GM23338 (cell line): ENCODE results near the gene CRYBG1. TPM values are rescaled to one million over a fixed set of nuclear protein-coding genes. Genes with fewer than 3 reads are reported as not detected.

Experiments
- ATAC-seq: fragments of 200-7000 bp; cut with Tn5 transposase; 3 replicates; pipeline ENCODE4 v1.9.1; 2020
- DNase-seq: peaks from one replicate; pipeline ENCODE4 v3.0.0-alpha.2; 2015; ENCODE audit warnings: low spot score
- H2AFZ ChIP-seq: fragments of 200-600 bp; sonication (generic); 2 replicates; pipeline ENCODE4 v1.8.0; 2016; ENCODE audit warnings: antibody characterized with exemption, mild to moderate bottlenecking, moderate library complexity
- H3F3A ChIP-seq: fragments of 200-600 bp; sonication (generic); replicated peaks from 2 replicates; pipeline ENCODE4 v1.8.0; 2017; ENCODE audit warnings: antibody characterized with exemption, mixed run types, low read depth
- H3K27ac ChIP-seq: fragments of 200-600 bp; sonication (generic); 2 replicates; pipeline ENCODE4 v1.6.1; 2016; ENCODE audit warnings: low read depth
- H3K27me3 ChIP-seq: fragments of 200-600 bp; sonication (generic); 2 replicates; pipeline ENCODE4 v1.8.0; 2016; ENCODE audit warnings: mild to moderate bottlenecking, mixed run types, moderate library complexity; ENCODE audit not compliant: insufficient read depth
- H3K36me3 ChIP-seq: fragments of 200-600 bp; sonication (generic); 2 replicates; pipeline ENCODE4 v1.8.0; 2016; ENCODE audit warnings: mild to moderate bottlenecking; ENCODE audit not compliant: insufficient read depth
- H3K4me1 ChIP-seq: fragments of 200-600 bp; sonication (generic); 2 replicates; pipeline ENCODE4 v1.8.0; 2016; ENCODE audit warnings: mild to moderate bottlenecking, moderate library complexity; ENCODE audit not compliant: insufficient read depth
- H3K4me2 ChIP-seq: fragments of 200-600 bp; sonication (generic); 2 replicates; pipeline ENCODE4 v1.7.1; 2017; ENCODE audit warnings: mixed run types
- H3K4me3 ChIP-seq: fragments of 200-600 bp; sonication (generic); 2 replicates; pipeline ENCODE4 v1.6.1; 2016; ENCODE audit warnings: mixed run types
- H3K79me2 ChIP-seq: fragments of 200-600 bp; sonication (generic); replicated peaks from 2 replicates; pipeline ENCODE4 v1.8.0; 2017; ENCODE audit warnings: mild to moderate bottlenecking; ENCODE audit not compliant: insufficient read depth
- H3K9me2 ChIP-seq: fragments of 200-600 bp; sonication (generic); 2 replicates; pipeline ENCODE4 v1.8.0; 2017; ENCODE audit not compliant: insufficient read depth
- H4K20me1 ChIP-seq: fragments of 200-600 bp; sonication (generic); replicated peaks from 2 replicates; pipeline ENCODE4 v1.8.0; 2017; ENCODE audit warnings: mild to moderate bottlenecking; ENCODE audit not compliant: insufficient read depth
- H3K27ac Mint-ChIP-seq: 2 replicates; pipeline ENCODE4 v1.8.0; 2020; ENCODE audit warnings: inconsistent platforms, mild to moderate bottlenecking, moderate library complexity, mixed read lengths
- H3K27me3 Mint-ChIP-seq: 3 replicates; pipeline ENCODE4 v1.8.0; 2022; ENCODE audit warnings: low read depth, mild to moderate bottlenecking, moderate library complexity, mixed read lengths, inconsistent platforms; ENCODE audit not compliant: insufficient read depth, poor library complexity
- H3K36me3 Mint-ChIP-seq: 3 replicates; pipeline ENCODE4 v1.8.0; 2021; ENCODE audit warnings: low read depth, mild to moderate bottlenecking, inconsistent platforms, moderate library complexity, mixed read lengths
- H3K4me1 Mint-ChIP-seq: 3 replicates; pipeline ENCODE4 v1.8.0; 2020; ENCODE audit warnings: mild to moderate bottlenecking, inconsistent platforms, mixed read lengths
- H3K4me3 Mint-ChIP-seq: 3 replicates; pipeline ENCODE4 v1.8.0; 2021; ENCODE audit warnings: moderate library complexity, mild to moderate bottlenecking, inconsistent platforms, mixed read lengths
- H3K9me3 Mint-ChIP-seq: 3 replicates; pipeline ENCODE4 v1.8.0; 2020; ENCODE audit warnings: moderate library complexity, mild to moderate bottlenecking, inconsistent platforms, mixed read lengths
- CREB1 ChIP-seq: fragments of 250-450 bp; sonication (Bioruptor Pico); IDR thresholded peaks from 2 replicates; pipeline ENCODE4 v1.5.0; 2020; ENCODE audit warnings: low read depth, mild to moderate bottlenecking, moderate library complexity
- EZH2 ChIP-seq: fragments of 200-600 bp; sonication (generic); IDR thresholded peaks from one replicate; pipeline ENCODE4 v1.8.0; 2017; ENCODE audit warnings: antibody characterized with exemption, mild to moderate bottlenecking, low read depth; ENCODE audit not compliant: unreplicated experiment
- EZH2phosphoT487 ChIP-seq: fragments of 200-600 bp; sonication (generic); IDR thresholded peaks from one replicate; pipeline ENCODE4 v1.8.1; 2018; ENCODE audit warnings: antibody characterized with exemption; ENCODE audit not compliant: unreplicated experiment
- JUNB ChIP-seq: IDR thresholded peaks from one replicate; pipeline ENCODE4 v1.6.1; 2016; ENCODE audit warnings: antibody characterized with exemption; ENCODE audit not compliant: unreplicated experiment
- NANOG ChIP-seq: IDR thresholded peaks from 2 replicates; pipeline ENCODE4 v1.6.1; 2016; ENCODE audit warnings: antibody characterized with exemption, borderline replicate concordance
- POLR2AphosphoS5 ChIP-seq: IDR thresholded peaks from 2 replicates; pipeline ENCODE4 v1.6.1; 2016; ENCODE audit warnings: antibody characterized with exemption, low read depth
- STAT1 ChIP-seq: IDR thresholded peaks from one replicate; pipeline ENCODE4 v1.6.1; 2016; ENCODE audit warnings: antibody characterized with exemption; ENCODE audit not compliant: unreplicated experiment
- ZNF114 ChIP-seq: fragments of 250-450 bp; sonication (Bioruptor Pico); IDR thresholded peaks from 2 replicates; pipeline ENCODE4 v1.5.0; 2020; ENCODE audit warnings: mild to moderate bottlenecking, moderate library complexity
- ZNF331 ChIP-seq: fragments of 250-450 bp; sonication (Bioruptor Pico); IDR thresholded peaks from 2 replicates; pipeline ENCODE4 v1.5.0; 2020; ENCODE audit warnings: low read depth, mild to moderate bottlenecking, moderate library complexity
- polyA plus RNA-seq: library from polyadenylated mRNA; unstranded; fragments of >200 nt; fragmentation: Nextera tagmentation; extraction: Ambion mirVana; gene quantifications from 2 replicates; pipeline ENCODE4 v1.2.1, GENCODE V29; 2016
- total RNA-seq: library from RNA; depleted of rRNA; stranded (reverse); fragments of >200 nt; shearing (Covaris generic); gene quantifications from 2 replicates; pipeline ENCODE4 v1.2.3, GENCODE V29; 2014
- TF ChIP-seq, protein P1 (sequence below), 2 experiments: fragments of 200-600 bp in 1 of 2; sonication (generic) in 1 of 2; conservative IDR thresholded peaks; 2 replicates each; pipeline versions ENCODE4 v1.5.1 to v1.6.1; 2016 to 2017; ENCODE audit warnings: antibody characterized with exemption in 2 of 2, low read depth in 2 of 2, mild to moderate bottlenecking in 2 of 2, moderate library complexity in 1 of 2
- TF ChIP-seq, protein P2 (sequence below): IDR thresholded peaks from one replicate; pipeline ENCODE4 v1.6.1; 2018; ENCODE audit warnings: antibody characterized with exemption; ENCODE audit not compliant: unreplicated experiment
- TF ChIP-seq, protein P3 (sequence below): IDR thresholded peaks from 2 replicates; pipeline ENCODE4 v1.6.1; 2016; ENCODE audit warnings: antibody characterized with exemption
- TF ChIP-seq, protein P4 (sequence below): fragments of 250-450 bp; sonication (Bioruptor Pico); IDR thresholded peaks from 2 replicates; pipeline ENCODE4 v1.5.0; 2020; ENCODE audit warnings: mild to moderate bottlenecking, moderate library complexity

CRYBG1 gene
- total and polyA plus RNA-seq, 2 experiments from 2014 or later, result 3.7 to 17.2 TPM

DNA sequence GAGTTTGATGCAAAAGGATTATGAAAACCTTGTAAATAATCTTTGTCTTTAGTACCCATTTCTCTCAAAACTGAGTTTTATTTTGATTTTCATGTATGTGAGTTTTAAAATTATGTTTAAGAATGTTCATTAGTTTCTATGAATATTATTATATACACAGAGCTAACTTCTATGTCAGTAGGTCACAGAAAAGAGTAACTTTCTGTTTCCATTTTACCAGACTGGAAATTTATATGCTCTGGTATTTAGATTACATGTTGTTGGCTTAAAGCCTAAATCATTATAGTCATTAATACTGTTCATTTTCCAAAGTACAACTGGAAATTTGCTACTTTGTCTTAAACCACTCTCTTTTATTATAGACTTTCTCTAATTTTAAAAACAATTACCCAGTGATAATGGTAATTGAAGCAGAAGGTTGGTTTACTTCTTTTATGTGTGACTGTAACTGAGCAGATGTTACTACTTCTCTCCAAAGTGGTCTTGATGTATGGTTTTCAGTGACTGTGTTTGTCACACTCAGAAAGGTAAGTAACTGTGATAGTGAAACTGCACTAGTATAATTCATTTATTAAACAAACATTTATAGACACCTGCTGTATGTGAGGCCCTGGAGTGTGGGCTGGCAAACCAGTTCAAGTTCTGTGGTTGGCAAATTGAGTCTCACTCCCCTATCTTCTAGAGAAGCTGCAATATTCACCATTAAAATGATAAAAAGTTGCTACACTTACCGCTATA lies 13.2 kb downstream of the CRYBG1 start:
- Histone ChIP-seq H4K20me1 (0 out of 2 replicates have a peak, but pooled peaks cover 3% of the 10 kb centered on the region), H3K27me3 (no peaks in the 10 kb centered on the region), H3K27ac (no peak overlapping the region), H3K4me3 (no peak overlapping the region), H3K79me2 (no peaks in the 10 kb centered on the region), H3K9me2 (no peaks in the 10 kb centered on the region), H3K4me1 (peaks cover 9% of the 10 kb centered on the region; the same call in 1 of the 2 replicates), H3K4me2 (no peak overlapping the region), H3K36me3 (no peaks in the 10 kb centered on the region), H3F3A (no peaks in the 10 kb centered on the region), H2AFZ (no peak overlapping the region)
- Mint-ChIP-seq H3K27me3 (no peaks in the 10 kb centered on the region), H3K9me3 (no peaks in the 10 kb centered on the region), H3K36me3 (no peaks in the 10 kb centered on the region), H3K4me3 (no peak overlapping the region), H3K27ac (no peak overlapping the region), H3K4me1 (peaks cover 11% of the 10 kb centered on the region)
- DNase-seq (no peak), ATAC-seq (no peak)
- no peak for TF ChIP-seq ZNF114 (CRISPR knock-in tag)
- TF ChIP-seq STAT1, result no peak
- TF ChIP-seq JUNB, result no peak
- TF ChIP-seq EZH2, result no peak
- no peak for TF ChIP-seq POLR2AphosphoS5
- TF ChIP-seq, protein P1, sequence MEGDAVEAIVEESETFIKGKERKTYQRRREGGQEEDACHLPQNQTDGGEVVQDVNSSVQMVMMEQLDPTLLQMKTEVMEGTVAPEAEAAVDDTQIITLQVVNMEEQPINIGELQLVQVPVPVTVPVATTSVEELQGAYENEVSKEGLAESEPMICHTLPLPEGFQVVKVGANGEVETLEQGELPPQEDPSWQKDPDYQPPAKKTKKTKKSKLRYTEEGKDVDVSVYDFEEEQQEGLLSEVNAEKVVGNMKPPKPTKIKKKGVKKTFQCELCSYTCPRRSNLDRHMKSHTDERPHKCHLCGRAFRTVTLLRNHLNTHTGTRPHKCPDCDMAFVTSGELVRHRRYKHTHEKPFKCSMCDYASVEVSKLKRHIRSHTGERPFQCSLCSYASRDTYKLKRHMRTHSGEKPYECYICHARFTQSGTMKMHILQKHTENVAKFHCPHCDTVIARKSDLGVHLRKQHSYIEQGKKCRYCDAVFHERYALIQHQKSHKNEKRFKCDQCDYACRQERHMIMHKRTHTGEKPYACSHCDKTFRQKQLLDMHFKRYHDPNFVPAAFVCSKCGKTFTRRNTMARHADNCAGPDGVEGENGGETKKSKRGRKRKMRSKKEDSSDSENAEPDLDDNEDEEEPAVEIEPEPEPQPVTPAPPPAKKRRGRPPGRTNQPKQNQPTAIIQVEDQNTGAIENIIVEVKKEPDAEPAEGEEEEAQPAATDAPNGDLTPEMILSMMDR (conservative IDR thresholded peaks at IDR 0.05; ENCODE audit: low read depth in 2 of 2), result no peak
- TF ChIP-seq, protein P2, sequence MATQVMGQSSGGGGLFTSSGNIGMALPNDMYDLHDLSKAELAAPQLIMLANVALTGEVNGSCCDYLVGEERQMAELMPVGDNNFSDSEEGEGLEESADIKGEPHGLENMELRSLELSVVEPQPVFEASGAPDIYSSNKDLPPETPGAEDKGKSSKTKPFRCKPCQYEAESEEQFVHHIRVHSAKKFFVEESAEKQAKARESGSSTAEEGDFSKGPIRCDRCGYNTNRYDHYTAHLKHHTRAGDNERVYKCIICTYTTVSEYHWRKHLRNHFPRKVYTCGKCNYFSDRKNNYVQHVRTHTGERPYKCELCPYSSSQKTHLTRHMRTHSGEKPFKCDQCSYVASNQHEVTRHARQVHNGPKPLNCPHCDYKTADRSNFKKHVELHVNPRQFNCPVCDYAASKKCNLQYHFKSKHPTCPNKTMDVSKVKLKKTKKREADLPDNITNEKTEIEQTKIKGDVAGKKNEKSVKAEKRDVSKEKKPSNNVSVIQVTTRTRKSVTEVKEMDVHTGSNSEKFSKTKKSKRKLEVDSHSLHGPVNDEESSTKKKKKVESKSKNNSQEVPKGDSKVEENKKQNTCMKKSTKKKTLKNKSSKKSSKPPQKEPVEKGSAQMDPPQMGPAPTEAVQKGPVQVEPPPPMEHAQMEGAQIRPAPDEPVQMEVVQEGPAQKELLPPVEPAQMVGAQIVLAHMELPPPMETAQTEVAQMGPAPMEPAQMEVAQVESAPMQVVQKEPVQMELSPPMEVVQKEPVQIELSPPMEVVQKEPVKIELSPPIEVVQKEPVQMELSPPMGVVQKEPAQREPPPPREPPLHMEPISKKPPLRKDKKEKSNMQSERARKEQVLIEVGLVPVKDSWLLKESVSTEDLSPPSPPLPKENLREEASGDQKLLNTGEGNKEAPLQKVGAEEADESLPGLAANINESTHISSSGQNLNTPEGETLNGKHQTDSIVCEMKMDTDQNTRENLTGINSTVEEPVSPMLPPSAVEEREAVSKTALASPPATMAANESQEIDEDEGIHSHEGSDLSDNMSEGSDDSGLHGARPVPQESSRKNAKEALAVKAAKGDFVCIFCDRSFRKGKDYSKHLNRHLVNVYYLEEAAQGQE, result no peak
- TF ChIP-seq, protein P3, sequence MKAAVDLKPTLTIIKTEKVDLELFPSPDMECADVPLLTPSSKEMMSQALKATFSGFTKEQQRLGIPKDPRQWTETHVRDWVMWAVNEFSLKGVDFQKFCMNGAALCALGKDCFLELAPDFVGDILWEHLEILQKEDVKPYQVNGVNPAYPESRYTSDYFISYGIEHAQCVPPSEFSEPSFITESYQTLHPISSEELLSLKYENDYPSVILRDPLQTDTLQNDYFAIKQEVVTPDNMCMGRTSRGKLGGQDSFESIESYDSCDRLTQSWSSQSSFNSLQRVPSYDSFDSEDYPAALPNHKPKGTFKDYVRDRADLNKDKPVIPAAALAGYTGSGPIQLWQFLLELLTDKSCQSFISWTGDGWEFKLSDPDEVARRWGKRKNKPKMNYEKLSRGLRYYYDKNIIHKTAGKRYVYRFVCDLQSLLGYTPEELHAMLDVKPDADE, result no peak
- no peak for TF ChIP-seq CREB1 (CRISPR knock-in tag)
- no peak for TF ChIP-seq EZH2phosphoT487
- TF ChIP-seq NANOG, result no peak
- TF ChIP-seq, protein P4, sequence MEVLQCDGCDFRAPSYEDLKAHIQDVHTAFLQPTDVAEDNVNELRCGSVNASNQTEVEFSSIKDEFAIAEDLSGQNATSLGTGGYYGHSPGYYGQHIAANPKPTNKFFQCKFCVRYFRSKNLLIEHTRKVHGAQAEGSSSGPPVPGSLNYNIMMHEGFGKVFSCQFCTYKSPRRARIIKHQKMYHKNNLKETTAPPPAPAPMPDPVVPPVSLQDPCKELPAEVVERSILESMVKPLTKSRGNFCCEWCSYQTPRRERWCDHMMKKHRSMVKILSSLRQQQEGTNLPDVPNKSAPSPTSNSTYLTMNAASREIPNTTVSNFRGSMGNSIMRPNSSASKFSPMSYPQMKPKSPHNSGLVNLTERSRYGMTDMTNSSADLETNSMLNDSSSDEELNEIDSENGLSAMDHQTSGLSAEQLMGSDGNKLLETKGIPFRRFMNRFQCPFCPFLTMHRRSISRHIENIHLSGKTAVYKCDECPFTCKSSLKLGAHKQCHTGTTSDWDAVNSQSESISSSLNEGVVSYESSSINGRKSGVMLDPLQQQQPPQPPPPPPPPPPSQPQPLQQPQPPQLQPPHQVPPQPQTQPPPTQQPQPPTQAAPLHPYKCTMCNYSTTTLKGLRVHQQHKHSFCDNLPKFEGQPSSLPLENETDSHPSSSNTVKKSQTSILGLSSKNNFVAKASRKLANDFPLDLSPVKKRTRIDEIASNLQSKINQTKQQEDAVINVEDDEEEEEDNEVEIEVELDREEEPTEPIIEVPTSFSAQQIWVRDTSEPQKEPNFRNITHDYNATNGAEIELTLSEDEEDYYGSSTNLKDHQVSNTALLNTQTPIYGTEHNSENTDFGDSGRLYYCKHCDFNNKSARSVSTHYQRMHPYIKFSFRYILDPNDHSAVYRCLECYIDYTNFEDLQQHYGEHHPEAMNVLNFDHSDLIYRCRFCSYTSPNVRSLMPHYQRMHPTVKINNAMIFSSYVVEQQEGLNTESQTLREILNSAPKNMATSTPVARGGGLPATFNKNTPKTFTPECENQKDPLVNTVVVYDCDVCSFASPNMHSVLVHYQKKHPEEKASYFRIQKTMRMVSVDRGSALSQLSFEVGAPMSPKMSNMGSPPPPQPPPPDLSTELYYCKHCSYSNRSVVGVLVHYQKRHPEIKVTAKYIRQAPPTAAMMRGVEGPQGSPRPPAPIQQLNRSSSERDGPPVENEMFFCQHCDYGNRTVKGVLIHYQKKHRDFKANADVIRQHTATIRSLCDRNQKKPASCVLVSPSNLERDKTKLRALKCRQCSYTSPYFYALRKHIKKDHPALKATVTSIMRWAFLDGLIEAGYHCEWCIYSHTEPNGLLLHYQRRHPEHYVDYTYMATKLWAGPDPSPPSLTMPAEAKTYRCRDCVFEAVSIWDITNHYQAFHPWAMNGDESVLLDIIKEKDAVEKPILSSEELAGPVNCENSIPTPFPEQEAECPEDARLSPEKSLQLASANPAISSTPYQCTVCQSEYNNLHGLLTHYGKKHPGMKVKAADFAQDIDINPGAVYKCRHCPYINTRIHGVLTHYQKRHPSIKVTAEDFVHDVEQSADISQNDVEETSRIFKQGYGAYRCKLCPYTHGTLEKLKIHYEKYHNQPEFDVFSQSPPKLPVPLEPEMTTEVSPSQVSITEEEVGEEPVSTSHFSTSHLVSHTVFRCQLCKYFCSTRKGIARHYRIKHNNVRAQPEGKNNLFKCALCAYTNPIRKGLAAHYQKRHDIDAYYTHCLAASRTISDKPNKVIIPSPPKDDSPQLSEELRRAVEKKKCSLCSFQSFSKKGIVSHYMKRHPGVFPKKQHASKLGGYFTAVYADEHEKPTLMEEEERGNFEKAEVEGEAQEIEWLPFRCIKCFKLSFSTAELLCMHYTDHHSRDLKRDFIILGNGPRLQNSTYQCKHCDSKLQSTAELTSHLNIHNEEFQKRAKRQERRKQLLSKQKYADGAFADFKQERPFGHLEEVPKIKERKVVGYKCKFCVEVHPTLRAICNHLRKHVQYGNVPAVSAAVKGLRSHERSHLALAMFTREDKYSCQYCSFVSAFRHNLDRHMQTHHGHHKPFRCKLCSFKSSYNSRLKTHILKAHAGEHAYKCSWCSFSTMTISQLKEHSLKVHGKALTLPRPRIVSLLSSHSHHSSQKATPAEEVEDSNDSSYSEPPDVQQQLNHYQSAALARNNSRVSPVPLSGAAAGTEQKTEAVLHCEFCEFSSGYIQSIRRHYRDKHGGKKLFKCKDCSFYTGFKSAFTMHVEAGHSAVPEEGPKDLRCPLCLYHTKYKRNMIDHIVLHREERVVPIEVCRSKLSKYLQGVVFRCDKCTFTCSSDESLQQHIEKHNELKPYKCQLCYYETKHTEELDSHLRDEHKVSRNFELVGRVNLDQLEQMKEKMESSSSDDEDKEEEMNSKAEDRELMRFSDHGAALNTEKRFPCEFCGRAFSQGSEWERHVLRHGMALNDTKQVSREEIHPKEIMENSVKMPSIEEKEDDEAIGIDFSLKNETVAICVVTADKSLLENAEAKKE (CRISPR knock-in tag), result no peak
- TF ChIP-seq ZNF331 (CRISPR knock-in tag), result no peak
